MM.1S (cell line): ENCODE measurements around the gene LAD1.

Experiments used
- EZH2 ChIP-seq: fragments of 300-600 bp; sonication (generic); optimal IDR thresholded peaks from 2 replicates; pipeline ENCODE3; 2017; ENCODE audit warnings: low read depth, mild to moderate bottlenecking, antibody characterized with exemption, low read length, mixed read lengths
- TF ChIP-seq, protein P1 (sequence below): fragments of 300-600 bp; sonication (generic); IDR thresholded peaks from 2 replicates; pipeline ENCODE4 v1.5.1; 2016; ENCODE audit warnings: antibody characterized with exemption, low read length, mixed read lengths

DNA sequence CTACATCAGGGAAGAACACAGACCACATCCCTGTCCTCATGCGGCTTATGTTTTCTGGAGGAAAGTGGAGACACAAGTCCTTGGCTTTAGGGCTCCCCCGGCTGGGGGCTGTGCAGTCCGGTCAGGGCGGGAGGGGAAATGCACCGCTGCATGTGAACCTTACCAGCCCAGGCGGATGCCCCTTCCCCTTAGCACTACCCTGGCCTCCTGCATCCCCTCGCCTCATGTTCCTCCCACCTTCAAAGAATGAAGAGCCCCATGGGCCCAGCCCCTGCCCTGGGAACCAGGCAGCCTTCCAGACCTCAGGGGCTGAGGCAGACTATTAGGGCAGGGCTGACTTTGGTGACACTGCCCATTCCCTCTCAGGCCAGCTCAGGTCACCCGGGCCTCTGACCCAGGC, 67.1 kb downstream of the LAD1 start:
- TF ChIP-seq, protein P1, sequence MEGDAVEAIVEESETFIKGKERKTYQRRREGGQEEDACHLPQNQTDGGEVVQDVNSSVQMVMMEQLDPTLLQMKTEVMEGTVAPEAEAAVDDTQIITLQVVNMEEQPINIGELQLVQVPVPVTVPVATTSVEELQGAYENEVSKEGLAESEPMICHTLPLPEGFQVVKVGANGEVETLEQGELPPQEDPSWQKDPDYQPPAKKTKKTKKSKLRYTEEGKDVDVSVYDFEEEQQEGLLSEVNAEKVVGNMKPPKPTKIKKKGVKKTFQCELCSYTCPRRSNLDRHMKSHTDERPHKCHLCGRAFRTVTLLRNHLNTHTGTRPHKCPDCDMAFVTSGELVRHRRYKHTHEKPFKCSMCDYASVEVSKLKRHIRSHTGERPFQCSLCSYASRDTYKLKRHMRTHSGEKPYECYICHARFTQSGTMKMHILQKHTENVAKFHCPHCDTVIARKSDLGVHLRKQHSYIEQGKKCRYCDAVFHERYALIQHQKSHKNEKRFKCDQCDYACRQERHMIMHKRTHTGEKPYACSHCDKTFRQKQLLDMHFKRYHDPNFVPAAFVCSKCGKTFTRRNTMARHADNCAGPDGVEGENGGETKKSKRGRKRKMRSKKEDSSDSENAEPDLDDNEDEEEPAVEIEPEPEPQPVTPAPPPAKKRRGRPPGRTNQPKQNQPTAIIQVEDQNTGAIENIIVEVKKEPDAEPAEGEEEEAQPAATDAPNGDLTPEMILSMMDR: no peak
- TF ChIP-seq EZH2: no peak
